Measurements from ENCODE around the gene MBP. TPM values are rescaled to one million over a fixed set of nuclear protein-coding genes. Genes with fewer than 3 reads are reported as not detected.

Gene MBP
- total RNA-seq, 1 donor from 2014 or later = 35.0 TPM

DNA sequence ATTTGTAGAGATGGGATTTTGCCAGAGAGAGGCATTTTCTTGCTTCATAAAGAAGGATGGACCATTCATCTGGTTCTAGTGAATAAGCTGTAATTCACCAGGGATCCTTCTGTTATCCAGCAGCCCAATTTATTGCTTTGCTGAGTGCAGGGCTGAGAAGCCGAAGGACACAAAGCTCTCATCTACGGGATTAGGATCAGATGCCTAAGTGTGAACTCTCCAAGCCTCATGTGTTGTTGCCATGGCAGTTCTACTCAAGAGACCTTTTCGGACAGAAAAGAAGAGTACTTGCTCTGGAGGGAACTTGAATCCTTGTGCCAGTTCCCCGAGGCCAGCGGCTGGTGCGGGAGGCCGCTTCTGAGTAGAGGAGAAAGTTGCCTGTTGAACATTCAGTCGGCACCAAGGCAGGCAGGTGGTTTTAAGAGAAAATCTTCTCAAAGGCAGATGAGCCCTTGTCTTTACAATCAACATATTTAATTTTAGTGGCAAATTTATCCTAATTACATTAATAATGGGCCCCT, 38.4 kb upstream of the MBP start:
- no peak overlapping the region for H3K27ac ChIP-seq (replicated peaks)
- no peak overlapping the region for H3K4me3 ChIP-seq
- H3K36me3 ChIP-seq = no peaks in the 10 kb centered on the region
- intact Hi-C loops (cut with micrococcal nuclease) = no loop called here
- DNase-seq = no peak
- TF ChIP-seq, protein P1, sequence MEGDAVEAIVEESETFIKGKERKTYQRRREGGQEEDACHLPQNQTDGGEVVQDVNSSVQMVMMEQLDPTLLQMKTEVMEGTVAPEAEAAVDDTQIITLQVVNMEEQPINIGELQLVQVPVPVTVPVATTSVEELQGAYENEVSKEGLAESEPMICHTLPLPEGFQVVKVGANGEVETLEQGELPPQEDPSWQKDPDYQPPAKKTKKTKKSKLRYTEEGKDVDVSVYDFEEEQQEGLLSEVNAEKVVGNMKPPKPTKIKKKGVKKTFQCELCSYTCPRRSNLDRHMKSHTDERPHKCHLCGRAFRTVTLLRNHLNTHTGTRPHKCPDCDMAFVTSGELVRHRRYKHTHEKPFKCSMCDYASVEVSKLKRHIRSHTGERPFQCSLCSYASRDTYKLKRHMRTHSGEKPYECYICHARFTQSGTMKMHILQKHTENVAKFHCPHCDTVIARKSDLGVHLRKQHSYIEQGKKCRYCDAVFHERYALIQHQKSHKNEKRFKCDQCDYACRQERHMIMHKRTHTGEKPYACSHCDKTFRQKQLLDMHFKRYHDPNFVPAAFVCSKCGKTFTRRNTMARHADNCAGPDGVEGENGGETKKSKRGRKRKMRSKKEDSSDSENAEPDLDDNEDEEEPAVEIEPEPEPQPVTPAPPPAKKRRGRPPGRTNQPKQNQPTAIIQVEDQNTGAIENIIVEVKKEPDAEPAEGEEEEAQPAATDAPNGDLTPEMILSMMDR (IDR thresholded peaks at IDR 0.05; ENCODE audit: borderline replicate concordance) = no peak
- H3K9me3 ChIP-seq (replicated peaks) = no peaks in the 10 kb centered on the region
- H3K27me3 ChIP-seq (ENCODE audit: low read depth) = no peaks in the 10 kb centered on the region
- no peaks in the 10 kb centered on the region for H3K4me1 ChIP-seq

DNA sequence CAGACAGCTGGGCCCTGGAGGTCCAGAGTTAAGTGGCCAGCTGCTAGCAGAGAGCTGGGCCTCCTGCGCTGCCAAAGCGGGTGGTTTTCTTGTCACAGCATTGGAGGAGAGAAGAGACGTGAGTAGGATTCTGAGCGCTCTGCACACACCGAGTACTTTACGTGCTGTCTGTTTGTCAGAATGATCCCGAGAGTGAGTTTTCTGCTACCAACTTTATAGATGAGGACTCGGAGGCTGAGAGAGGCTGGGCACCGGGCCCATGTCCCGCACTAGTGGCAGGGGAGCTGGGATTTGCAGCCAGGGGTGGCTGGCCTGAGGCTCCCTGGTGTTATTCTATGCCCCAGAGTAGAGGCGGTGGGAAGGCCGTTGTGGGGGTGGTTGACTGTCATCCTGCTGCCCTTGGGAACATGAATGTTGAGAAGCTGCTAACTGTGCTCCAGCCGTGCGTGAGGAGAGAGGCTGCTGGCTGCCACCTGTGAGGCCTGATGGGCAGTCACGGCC, 36.3 kb upstream of the MBP start:
- no peak overlapping the region for H3K27ac ChIP-seq (replicated peaks)
- no peak for DNase-seq
- TF ChIP-seq, protein P1 (IDR thresholded peaks at IDR 0.05; ENCODE audit: borderline replicate concordance) = no peak
- no peaks in the 10 kb centered on the region for H3K9me3 ChIP-seq (replicated peaks)
- H3K36me3 ChIP-seq = no peaks in the 10 kb centered on the region
- H3K4me3 ChIP-seq = no peak overlapping the region
- H3K4me1 ChIP-seq = peaks cover 3% of the 10 kb centered on the region
- H3K27me3 ChIP-seq (ENCODE audit: low read depth) = peaks cover 20% of the 10 kb centered on the region
- intact Hi-C loops (cut with micrococcal nuclease) = no loop called here

DNA sequence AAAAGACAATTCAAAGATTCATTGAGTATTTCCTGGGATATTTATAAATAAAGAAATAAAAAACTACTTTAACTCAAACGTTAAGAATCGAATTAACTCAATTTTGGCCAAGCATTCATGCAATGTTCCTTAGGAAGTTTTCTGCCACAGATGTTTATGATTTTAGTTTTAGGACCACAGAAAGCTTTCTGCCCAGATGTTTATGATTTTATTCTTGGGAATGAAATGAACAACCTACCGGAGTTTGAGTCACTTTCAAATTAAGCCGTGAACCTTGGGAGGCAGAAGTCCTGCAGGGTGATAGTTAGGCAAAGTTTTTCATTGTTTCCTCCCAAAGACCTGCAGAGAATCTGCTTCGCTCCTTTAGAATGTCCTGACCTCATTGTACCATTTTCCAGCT, 34.7 kb upstream of the MBP start:
- intact Hi-C loops (cut with micrococcal nuclease) = no loop called here
- Histone ChIP-seq H3K36me3 (no peaks in the 10 kb centered on the region), H3K27ac (replicated peaks) (no peak overlapping the region), H3K4me3 (no peak overlapping the region), H3K27me3 (ENCODE audit: low read depth) (peaks cover 26% of the 10 kb centered on the region), H3K4me1 (peaks cover 3% of the 10 kb centered on the region), H3K9me3 (replicated peaks) (no peaks in the 10 kb centered on the region)
- TF ChIP-seq, protein P1 (IDR thresholded peaks at IDR 0.05; ENCODE audit: borderline replicate concordance) = no peak
- no peak for DNase-seq

DNA sequence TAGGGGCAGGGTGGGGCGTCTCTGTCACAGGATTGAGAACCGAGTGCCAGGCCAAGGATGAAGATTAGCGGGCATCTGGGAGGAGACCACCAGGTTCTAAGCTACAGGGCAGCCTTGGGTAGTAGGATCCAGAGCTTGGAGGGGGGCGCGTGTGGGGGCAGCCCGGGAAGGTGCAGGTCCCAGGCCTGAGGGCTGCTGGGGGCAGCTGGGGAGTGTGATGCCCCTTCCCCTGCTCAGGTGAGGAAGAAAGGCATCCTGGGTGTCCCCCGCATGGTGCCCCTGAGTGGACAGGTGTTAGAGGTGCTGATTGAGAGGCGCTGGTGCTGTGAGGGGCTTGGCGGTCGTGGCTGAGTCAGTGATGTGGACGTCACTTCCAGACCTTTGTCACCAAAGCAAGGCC, 33.9 kb upstream of the MBP start:
- TF ChIP-seq, protein P1 (IDR thresholded peaks at IDR 0.05; ENCODE audit: borderline replicate concordance) = no peak
- DNase-seq = no peak
- no peaks in the 10 kb centered on the region for H3K36me3 ChIP-seq
- peaks cover 3% of the 10 kb centered on the region for H3K4me1 ChIP-seq
- intact Hi-C loops (cut with micrococcal nuclease) = no loop called here
- H3K9me3 ChIP-seq (replicated peaks) = no peaks in the 10 kb centered on the region
- peaks cover 26% of the 10 kb centered on the region for H3K27me3 ChIP-seq (ENCODE audit: low read depth)
- peak overlapping the region; percentile 52 for H3K27ac ChIP-seq (replicated peaks)
- H3K4me3 ChIP-seq = no peak overlapping the region

DNA sequence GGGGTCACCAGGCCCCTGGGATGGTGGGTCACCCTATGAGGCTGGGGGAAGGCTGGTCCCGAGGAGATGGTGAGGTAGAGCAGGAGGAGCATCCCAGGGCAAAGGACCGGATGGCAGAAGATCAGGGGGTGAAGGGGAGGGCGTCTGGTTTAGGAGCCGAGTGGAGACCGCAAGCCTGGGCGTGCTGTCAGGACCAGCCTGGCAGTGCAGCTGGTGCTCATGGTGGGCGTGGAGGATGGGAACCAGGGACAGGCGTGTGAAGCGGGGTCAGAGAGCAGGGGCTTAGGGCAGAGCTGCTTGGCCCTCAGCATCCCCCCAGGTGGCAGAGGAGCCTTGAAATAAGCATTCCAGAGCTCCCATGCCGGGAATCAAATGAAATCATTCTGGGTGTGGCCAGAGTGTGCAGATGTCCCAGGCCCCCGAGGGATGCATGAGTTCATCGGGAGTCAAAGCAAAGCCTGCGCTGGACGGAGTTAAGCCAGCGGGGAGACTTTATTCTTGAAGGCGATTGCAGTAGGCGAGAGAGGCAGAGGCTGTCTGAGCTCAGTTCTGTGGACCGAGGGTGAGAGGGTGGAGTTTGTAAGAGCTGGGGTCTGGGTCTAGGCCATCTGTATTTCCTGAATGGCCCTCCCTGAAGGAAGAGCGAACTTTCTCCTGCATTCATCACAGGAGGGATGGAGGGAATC, 33.1 kb upstream of the MBP start:
- TF ChIP-seq, protein P1 (IDR thresholded peaks at IDR 0.05; ENCODE audit: borderline replicate concordance) = no peak
- intact Hi-C loops (cut with micrococcal nuclease) = no loop called here
- Histone ChIP-seq H3K27me3 (ENCODE audit: low read depth) (peaks cover 29% of the 10 kb centered on the region), H3K9me3 (replicated peaks) (no peaks in the 10 kb centered on the region), H3K36me3 (no peaks in the 10 kb centered on the region), H3K4me3 (no peak overlapping the region), H3K27ac (replicated peaks) (peak overlapping the region; percentile 52), H3K4me1 (peaks cover 3% of the 10 kb centered on the region)
- DNase-seq = peak; percentile 77
